HFFc6 (cell line): ENCODE measurements around the gene GUCA2A. TPM values are rescaled to one million over a fixed set of nuclear protein-coding genes. Genes with fewer than 3 reads are reported as not detected.

Source experiments
- DNase-seq: peaks from one replicate; pipeline ENCODE4 v3.0.0-alpha.2; 2018
- H3K27ac Mint-ChIP-seq: 2 replicates; pipeline ENCODE4 v1.8.0; 2020; ENCODE audit warnings: mild to moderate bottlenecking, mixed read lengths
- H3K27me3 Mint-ChIP-seq: 2 replicates; pipeline ENCODE4 v1.8.0; 2021; ENCODE audit warnings: mild to moderate bottlenecking, moderate library complexity, mixed read lengths; ENCODE audit not compliant: insufficient read depth
- H3K36me3 Mint-ChIP-seq: 2 replicates; pipeline ENCODE4 v1.8.0; 2021; ENCODE audit warnings: low read depth, mixed read lengths
- H3K4me1 Mint-ChIP-seq: 2 replicates; pipeline ENCODE4 v1.8.0; 2020; ENCODE audit warnings: low read depth, mixed read lengths
- H3K4me3 Mint-ChIP-seq: 2 replicates; pipeline ENCODE4 v1.8.0; 2020; ENCODE audit warnings: mild to moderate bottlenecking, moderate library complexity, mixed read lengths
- H3K9me3 Mint-ChIP-seq: 2 replicates; pipeline ENCODE4 v1.8.0; 2020; ENCODE audit warnings: mild to moderate bottlenecking, mixed read lengths
- total RNA-seq, 6 experiments: library from RNA; stranded (reverse); fragmentation: NEBNext Ultra II Directional; extraction: Animal tissue kit (Norgen Biotek cat#: 25700); gene quantifications; 2 replicates in 1 of 6; 3 replicates in 5 of 6; pipeline ENCODE4 v1.2.3, GENCODE V29; 2021
- TF ChIP-seq, protein P1 (sequence below): fragments of 200-600 bp; sonication (generic); IDR thresholded peaks from 2 replicates; pipeline ENCODE4 v1.5.0; 2021; ENCODE audit warnings: antibody characterized with exemption, mild to moderate bottlenecking

The GUCA2A gene
- total RNA-seq, 6 experiments from 2014 or later: not detected

- no peaks in the 10 kb centered on the region for H3K9me3 Mint-ChIP-seq
Observed at GRCh38 chr1:42152907-42153600, 11.5 kb downstream of the GUCA2A start, which contains the start of gene GUCA2B. Gene GUCA2B, plus strand, starts transcription at chr1:42153410. Its CDS starts 41 bp downstream, at chr1:42153451.

DNA sequence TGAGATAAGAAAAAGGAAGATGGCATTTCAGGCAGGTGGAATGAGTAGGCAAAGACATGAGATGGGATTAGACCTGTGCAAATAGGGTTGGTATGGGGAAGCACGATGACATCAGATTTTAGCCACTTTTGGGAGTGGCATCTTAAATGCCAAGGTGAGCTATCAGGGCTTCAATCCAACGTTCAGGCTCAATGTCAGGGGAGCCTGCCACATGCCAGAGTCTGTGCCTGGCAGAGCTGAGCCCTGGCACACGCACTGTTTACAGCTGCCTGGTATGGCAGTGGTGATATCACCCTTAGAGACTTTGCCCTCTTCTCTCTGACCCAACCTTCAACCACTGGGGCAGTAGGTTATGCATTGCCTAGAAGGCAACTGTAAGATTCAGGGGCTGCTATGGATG, 12.4 kb downstream of the GUCA2A start:
- H3K27ac Mint-ChIP-seq: no peak overlapping the region
- H3K36me3 Mint-ChIP-seq: no peaks in the 10 kb centered on the region
- H3K9me3 Mint-ChIP-seq: no peaks in the 10 kb centered on the region
- no peak for DNase-seq
- TF ChIP-seq, protein P1, sequence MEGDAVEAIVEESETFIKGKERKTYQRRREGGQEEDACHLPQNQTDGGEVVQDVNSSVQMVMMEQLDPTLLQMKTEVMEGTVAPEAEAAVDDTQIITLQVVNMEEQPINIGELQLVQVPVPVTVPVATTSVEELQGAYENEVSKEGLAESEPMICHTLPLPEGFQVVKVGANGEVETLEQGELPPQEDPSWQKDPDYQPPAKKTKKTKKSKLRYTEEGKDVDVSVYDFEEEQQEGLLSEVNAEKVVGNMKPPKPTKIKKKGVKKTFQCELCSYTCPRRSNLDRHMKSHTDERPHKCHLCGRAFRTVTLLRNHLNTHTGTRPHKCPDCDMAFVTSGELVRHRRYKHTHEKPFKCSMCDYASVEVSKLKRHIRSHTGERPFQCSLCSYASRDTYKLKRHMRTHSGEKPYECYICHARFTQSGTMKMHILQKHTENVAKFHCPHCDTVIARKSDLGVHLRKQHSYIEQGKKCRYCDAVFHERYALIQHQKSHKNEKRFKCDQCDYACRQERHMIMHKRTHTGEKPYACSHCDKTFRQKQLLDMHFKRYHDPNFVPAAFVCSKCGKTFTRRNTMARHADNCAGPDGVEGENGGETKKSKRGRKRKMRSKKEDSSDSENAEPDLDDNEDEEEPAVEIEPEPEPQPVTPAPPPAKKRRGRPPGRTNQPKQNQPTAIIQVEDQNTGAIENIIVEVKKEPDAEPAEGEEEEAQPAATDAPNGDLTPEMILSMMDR: no peak
- peaks cover 16% of the 10 kb centered on the region for H3K27me3 Mint-ChIP-seq
- H3K4me3 Mint-ChIP-seq: no peak overlapping the region
- H3K4me1 Mint-ChIP-seq: no peaks in the 10 kb centered on the region

More at GRCh38 chr1:42152907-42153600, 11.5 kb downstream of the GUCA2A start, which contains the start of gene GUCA2B:
- TF ChIP-seq, protein P1: no peak
- no peak for DNase-seq
- H3K4me3 Mint-ChIP-seq: no peak within 1 kb of the TSS
- no peak within 1 kb of the TSS for H3K27ac Mint-ChIP-seq
- H3K4me1 Mint-ChIP-seq: no peaks in the 10 kb centered on the region
- no peaks in the 10 kb centered on the region for H3K36me3 Mint-ChIP-seq
- peaks cover 16% of the 10 kb centered on the region for H3K27me3 Mint-ChIP-seq

DNA sequence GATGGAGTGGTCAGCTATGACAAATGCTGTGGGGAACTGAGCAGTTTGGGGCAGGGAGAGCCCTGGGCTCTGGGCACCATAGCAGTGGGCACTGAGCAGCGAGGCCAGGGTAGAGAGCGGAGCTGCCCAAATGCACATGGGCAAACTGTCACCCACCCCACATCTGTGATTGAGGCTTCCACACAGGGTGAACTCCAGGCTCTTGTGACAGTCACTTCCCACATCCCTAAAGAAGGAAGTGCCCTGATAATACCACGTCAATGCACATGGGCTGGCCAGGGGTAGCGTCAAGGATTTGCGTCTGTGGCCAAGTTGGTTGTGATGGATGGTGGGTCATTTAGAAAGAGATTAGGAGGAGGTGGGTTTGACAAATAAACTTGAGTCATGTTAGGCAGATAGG, 13.9 kb downstream of the GUCA2A start:
- no peak overlapping the region for H3K4me3 Mint-ChIP-seq
- H3K4me1 Mint-ChIP-seq: no peaks in the 10 kb centered on the region
- H3K9me3 Mint-ChIP-seq: no peaks in the 10 kb centered on the region
- DNase-seq: no peak
- H3K27me3 Mint-ChIP-seq: peaks cover 15% of the 10 kb centered on the region
- H3K36me3 Mint-ChIP-seq: no peaks in the 10 kb centered on the region
- no peak overlapping the region for H3K27ac Mint-ChIP-seq
- TF ChIP-seq, protein P1: no peak

GRCh38 chr1:42148166-42148565, 16.4 kb downstream of the GUCA2A start:
- no peak overlapping the region for H3K27ac Mint-ChIP-seq
- TF ChIP-seq, protein P1: no peak
- H3K4me1 Mint-ChIP-seq: peaks cover 2% of the 10 kb centered on the region; the same call in 1 of the 2 replicates
- peaks cover 28% of the 10 kb centered on the region for H3K27me3 Mint-ChIP-seq
- H3K4me3 Mint-ChIP-seq: no peak overlapping the region
- no peak for DNase-seq
- no peaks in the 10 kb centered on the region for H3K9me3 Mint-ChIP-seq
- H3K36me3 Mint-ChIP-seq: no peaks in the 10 kb centered on the region

DNA sequence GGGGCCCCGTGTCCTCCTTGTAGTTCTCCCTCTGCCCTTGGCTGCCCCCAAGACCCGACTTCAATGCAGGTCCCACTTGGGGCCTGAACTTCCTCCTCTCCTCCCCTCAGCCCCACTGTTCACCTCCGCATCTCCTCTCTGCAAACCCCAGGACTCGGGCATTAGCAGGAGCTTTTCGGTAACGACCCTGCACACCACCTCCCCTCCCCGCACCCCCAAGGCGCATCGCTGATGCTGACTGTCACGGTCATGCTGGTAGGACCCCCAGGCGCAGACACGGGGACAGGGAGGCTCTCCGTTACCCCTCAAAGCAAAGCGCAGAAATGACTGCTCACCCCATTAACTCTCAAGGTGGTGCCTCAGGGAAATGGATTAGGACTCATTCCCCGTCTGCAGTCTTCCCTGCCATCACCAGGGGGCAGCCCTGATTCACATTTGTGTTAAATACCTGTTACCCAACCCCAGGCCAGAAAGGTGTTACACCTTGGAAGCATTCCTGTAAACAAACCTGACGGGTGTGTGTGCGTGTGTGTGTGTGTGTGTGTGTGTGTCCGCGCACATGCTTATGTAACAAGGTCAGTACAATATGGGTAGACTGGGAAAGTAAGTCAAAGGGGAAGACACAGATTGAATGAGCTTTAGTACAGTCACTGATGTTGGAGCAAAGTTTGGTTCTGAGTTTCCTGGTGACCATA, 17.8 kb downstream of the GUCA2A start:
- Mint-ChIP-seq H3K9me3 (no peaks in the 10 kb centered on the region), H3K27me3 (peaks cover 37% of the 10 kb centered on the region), H3K27ac (no peak overlapping the region), H3K4me1 (peaks cover 5% of the 10 kb centered on the region; the same call in 1 of the 2 replicates), H3K36me3 (no peaks in the 10 kb centered on the region), H3K4me3 (no peak overlapping the region)
- DNase-seq: peak; percentile 32
- TF ChIP-seq, protein P1: peak; percentile 84
